ENCODE measurements around the gene RAB2B. TPM values are rescaled to one million over a fixed set of nuclear protein-coding genes. Genes with fewer than 3 reads are reported as not detected.
A peak's percentile ranks its signal among the peaks of the same experiment; 100 is the strongest.

Gene RAB2B
- total and polyA plus RNA-seq, 8 donors: 26.8 to 58.1 (median 47.8) TPM

DNA sequence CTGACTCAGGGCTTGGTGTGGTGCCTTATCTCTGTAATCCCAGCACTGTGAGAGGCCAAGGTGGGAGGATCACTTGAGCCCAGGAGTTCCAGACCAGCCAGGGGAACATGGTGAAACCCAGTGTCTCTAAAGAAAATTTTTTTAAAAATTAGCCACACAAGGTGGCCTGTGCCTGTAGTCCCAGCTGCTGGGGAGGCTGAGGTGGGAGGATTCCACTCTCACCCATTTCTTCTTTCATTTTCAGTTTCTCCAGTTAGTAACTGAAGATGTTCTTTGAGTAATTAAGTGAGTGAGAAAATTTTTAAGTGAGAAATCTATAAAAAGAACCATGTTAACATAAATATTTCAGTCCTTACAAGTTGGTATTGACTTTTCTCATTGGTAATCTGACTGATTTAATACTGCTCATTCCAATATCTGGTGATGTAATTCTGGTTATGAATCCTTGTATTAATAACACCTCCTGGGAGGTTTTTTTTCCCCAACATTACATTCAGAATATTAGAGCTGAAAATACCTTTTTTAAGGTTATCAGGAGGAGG lies 28.3 kb upstream of the RAB2B start:
- H3K36me3 ChIP-seq: peaks cover 0 to 63% of the 10 kb centered on the region in 2 donors
- intact Hi-C loops (cut with DNase I): no loop called here
- H3K27me3 ChIP-seq: no peaks in the 10 kb centered on the region

GRCh38 chr14:21503376-21503775 lies 26.6 kb upstream of the RAB2B start:
- intact Hi-C loops (cut with DNase I): no loop called here
- H3K27ac ChIP-seq: no peak overlapping the region
- DNase-seq (no peak), ATAC-seq (no peak)
- peaks cover 0 to 79% of the 10 kb centered on the region in 2 donors for H3K36me3 ChIP-seq
- TF ChIP-seq, protein P1, sequence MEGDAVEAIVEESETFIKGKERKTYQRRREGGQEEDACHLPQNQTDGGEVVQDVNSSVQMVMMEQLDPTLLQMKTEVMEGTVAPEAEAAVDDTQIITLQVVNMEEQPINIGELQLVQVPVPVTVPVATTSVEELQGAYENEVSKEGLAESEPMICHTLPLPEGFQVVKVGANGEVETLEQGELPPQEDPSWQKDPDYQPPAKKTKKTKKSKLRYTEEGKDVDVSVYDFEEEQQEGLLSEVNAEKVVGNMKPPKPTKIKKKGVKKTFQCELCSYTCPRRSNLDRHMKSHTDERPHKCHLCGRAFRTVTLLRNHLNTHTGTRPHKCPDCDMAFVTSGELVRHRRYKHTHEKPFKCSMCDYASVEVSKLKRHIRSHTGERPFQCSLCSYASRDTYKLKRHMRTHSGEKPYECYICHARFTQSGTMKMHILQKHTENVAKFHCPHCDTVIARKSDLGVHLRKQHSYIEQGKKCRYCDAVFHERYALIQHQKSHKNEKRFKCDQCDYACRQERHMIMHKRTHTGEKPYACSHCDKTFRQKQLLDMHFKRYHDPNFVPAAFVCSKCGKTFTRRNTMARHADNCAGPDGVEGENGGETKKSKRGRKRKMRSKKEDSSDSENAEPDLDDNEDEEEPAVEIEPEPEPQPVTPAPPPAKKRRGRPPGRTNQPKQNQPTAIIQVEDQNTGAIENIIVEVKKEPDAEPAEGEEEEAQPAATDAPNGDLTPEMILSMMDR (IDR thresholded peaks at IDR 0.05): no peak
- H3K4me1 ChIP-seq: peaks cover 0 to 18% of the 10 kb centered on the region in 2 donors
- no peak overlapping the region for H3K4me3 ChIP-seq
- no peaks in the 10 kb centered on the region for H3K9me3 ChIP-seq
- no peaks in the 10 kb centered on the region for H3K27me3 ChIP-seq

More for the DNA sequence above, 28.3 kb upstream of the RAB2B start:
- DNase-seq (no peak), ATAC-seq (no peak)
- Histone ChIP-seq H3K4me3 (no peak overlapping the region), H3K4me1 (peaks cover 8 to 35% of the 10 kb centered on the region in 2 donors), H3K27ac (no peak overlapping the region), H3K9me3 (no peaks in the 10 kb centered on the region)
- TF ChIP-seq, protein P1 (IDR thresholded peaks at IDR 0.05): no peak

GRCh38 chr14:21501568-21501967 lies 24.8 kb upstream of the RAB2B start:
- Histone ChIP-seq H3K27me3 (no peaks in the 10 kb centered on the region), H3K4me3 (no peak overlapping the region), H3K9me3 (no peaks in the 10 kb centered on the region), H3K36me3 (peaks cover 0 to 79% of the 10 kb centered on the region in 2 donors), H3K27ac (no peak overlapping the region), H3K4me1 (peaks cover 0 to 9% of the 10 kb centered on the region in 2 donors)
- intact Hi-C loops (cut with DNase I): no loop called here
- DNase-seq (no peak), ATAC-seq (no peak)
- TF ChIP-seq, protein P1 (IDR thresholded peaks at IDR 0.05): no peak

GRCh38 chr14:21498540-21499526 lies 22.1 kb upstream of the RAB2B start:
- no peak overlapping the region for H3K27ac ChIP-seq

More at GRCh38 chr14:21498540-21499526, 22.1 kb upstream of the RAB2B start:
- Histone ChIP-seq H3K4me1 (peaks cover 0 to 12% of the 10 kb centered on the region in 2 donors), H3K9me3 (no peaks in the 10 kb centered on the region), H3K4me3 (no peak overlapping the region), H3K36me3 (peaks cover 0 to 100% of the 10 kb centered on the region in 2 donors), H3K27me3 (no peaks in the 10 kb centered on the region)
- intact Hi-C loops (cut with DNase I): no loop called here
- ATAC-seq (peak; percentile 34), DNase-seq (peak in 1 of 4 donors; percentile 53)
- TF ChIP-seq, protein P1 (IDR thresholded peaks at IDR 0.05): peak in 1 of 2 donors; percentile 38

All from left lung (tissue), 10 donors.